HG03521 (cell line): ENCODE data around the gene ARAP1.

Experiments used
- ATAC-seq: cut with Tn5 transposase; IDR thresholded peaks from one replicate; pipeline ENCODE4 v1.9.1; 2021; ENCODE audit warnings: mild to moderate bottlenecking, moderate library complexity; ENCODE audit not compliant: unreplicated experiment

The ARAP1 gene

DNA sequence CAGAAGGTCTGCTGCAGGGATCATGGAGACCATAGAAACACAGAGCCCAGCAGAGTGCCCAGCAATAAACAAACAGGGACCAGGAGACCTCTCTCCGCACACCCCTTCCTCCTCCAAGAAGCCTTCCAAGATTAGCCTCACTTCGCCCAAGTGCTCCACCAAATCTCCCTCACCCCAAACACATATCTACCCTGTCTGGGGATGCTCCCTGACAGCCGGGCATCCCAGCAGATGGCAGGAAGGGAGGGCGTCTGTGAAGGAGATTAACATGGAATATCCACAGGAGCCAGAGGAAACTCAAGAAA lies 26.5 kb downstream of the ARAP1 start:
- no peak for ATAC-seq

DNA sequence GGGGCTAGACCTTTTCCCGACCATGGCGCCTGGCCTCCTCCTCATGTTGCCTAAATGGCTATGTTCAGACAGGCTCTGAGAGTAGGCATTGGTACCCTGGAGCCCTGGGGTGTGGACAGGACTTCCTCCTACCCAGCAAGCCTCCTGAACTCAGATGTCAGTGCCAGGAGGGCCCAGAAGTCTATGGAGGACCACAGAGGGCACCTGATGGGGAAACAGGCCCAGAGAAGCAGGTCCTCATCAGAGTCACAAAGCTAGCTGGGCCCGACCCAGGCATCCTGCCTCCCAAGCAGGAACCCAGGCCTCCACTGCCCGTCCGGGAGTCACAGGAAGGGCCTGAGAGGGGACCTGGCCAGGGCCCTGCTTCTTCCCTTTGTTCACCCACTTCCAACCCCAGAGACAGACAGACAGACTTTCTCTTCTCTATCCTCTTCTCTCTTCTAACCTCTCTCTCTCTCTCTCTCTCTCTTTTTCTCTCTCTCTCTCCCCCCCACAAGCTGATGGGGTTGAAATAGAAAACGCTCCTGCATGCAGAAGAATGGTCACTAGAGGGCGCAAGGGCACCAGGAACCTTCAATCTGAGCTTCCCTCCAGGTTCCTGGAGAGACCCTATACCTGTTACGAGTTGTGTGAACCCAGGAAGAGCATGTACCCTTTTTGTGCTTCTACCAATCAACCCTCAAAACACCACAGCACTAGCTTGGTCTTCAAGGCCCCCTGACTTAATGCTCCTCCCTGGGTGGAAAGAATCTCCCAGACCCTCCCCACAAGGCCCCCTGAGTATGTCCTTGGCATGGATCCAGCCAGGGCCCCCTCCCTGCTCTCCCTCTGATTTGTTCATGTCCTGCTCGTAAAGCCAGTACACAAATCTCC lies 27.1 kb downstream of the ARAP1 start:
- ATAC-seq: no peak

DNA sequence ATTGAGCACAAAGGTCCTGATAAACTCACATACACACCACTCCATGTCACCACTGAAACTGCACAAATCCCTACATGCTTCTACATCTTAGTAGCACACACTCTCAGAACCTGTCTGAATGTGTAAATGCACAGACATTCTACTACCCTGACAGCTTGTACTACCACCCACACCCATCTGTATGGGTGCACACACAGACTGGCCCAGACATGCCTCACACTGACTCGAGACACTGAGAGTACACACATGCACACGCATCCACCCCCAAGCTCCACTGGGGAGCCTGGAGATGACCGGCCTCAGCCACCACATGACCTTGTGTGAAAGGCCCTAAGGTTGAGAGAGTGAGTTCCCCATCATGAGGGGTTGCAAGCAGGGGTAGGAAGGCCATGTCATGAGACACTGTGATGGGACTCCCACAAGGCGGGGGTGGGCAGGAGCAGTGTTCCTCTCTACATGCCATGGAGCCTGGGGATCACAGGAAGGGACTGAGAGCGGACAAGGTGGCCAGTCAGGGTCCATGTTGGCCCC lies 28.1 kb downstream of the ARAP1 start:
- no peak for ATAC-seq

DNA sequence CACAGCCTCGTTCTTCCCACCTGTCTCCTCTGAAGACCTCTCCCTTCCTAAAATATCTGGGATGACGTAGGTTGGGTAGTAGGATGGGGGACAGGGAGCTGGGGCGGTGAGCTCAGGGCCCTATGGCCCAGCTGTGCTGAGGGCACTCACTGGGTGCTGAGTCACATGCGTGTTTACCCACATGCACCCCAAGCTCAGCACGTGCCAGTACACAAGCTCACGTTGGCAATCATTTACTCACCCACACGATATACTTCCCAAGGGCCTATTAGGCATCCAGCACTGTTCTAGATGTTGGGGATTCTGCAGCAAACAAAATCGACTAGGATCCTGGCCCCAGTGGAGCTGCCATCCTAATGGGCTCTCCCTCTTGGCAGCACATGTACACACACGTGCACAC lies 28.7 kb downstream of the ARAP1 start:
- no peak for ATAC-seq

DNA sequence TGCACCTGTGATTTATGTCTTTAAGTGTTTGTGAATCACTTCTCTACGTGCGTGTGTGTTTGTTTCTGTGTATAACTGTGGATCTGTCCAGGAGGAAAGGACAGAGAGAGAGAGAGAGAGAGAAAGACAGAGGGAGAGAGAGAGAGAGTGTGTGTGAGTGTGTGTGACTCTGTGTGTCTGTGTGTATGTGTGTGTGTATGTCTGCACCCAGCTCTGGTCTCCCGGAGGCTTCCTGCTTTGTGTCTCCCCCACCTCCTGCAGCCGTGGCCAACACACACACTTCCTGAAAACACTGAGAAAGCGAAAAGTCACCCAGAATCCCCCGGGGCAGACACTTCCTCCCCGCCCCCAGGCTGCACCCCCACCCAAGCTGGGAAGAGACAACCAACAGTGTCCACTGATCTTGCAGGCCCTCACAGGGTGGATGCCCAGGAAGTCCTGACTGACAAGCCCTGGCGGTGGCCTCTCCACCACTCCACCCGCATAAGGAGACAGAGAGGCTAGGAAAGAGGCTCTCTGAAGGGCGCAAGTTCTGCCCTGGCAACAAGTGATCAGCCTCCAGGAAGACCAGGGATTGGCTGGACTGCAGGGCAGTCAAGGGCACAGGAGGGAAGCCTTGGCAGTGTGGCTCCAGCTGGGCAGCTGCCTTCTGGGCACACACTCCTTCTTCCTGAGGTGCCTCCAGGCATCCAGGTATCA lies 30.0 kb downstream of the ARAP1 start:
- peak; percentile 70 for ATAC-seq

DNA sequence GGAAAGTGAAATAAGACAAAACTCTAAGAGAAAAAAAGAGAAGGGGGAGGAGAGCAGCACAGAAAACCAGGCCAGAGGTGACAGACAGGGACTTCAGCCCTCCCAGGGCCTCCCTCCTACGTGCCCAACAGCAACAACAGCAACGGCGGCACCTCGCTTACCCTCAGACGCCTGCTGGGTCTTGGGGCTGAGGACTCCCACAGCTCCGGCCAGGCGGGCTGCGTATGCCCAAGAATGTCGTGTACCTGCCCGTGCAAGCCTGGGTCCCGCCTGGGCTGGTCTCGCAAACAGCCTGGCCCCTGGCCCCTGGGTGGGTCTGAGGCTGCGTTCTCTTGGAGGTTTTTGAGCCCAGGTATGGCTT lies 30.5 kb downstream of the ARAP1 start:
- ATAC-seq: no peak

DNA sequence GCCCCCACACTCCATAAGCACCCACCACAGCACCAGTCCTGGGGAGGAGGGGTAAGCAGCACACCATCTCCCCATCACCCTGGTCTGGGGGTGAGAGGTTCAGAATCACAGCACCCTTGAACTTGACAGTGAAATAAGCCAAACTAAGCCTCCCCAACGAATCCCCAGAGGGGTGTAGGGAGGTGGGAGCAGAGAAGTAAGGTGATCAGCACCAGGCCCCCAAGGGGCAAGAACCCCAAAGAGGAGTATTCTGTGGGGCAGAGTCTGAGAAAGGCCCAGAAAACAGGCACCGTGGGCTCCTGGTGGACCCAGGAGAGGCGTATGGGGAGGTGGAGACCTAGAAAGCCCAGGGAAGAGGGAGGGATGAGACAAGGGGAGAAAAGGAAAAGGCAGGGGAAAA lies 30.9 kb downstream of the ARAP1 start:
- ATAC-seq: no peak

DNA sequence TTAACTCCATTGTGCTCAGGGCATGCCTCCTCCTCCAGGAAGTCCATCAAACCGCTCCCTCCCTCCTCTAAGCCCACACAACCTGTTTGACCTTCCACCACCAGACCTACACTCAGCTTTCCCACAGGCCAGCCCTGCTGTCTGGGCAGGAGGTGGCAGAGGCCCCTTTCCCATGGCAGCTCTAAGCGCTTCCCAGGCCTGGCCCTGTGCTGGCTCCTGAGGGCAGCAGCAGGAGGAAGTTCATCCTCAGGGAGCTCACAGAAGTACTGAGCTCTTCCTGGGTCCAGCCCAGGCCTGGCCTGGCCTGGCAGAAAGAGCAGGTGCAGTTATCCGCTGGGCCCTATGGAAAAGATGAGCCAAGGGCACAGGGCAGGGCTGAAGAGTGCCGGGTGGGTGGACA lies 31.4 kb downstream of the ARAP1 start:
- no peak for ATAC-seq

DNA sequence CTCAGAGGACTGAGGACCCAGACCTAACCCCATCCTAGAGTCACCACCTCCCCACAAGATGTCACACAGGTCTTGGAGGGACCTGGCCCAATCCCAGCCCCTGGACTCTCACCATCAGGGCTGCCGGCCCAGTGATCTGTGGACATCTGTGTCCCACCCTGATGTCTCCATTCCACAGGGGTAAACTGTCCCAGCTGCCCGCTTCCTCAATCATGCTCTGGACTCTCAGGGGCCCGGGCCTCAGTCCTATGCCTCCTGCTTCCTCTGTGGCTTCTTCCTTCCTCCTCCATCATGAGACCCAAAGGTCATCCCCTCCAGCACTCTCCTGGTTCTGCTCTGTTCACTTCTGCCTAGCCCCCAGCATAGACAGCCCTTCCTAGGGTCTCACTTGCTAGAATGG lies 32.2 kb downstream of the ARAP1 start:
- no peak for ATAC-seq

DNA sequence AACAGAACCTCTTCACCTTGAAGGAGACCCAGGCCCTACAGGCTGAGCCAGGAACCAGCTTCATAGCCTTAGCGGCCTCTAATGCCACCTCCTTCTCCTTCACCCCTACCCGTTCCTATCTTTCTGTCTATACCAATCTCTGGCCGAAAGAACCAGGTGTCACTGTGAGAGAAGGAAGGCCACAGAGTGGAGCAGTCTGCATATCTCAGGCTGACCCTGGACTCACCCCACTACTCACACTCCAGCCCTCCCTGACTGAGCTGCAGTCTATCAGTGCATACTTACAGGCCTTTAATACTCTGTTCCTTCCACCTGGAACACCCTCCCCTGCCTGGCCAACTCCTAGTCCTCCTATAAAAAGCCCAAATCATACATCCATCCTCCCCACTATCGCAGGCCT lies 32.7 kb downstream of the ARAP1 start:
- no peak for ATAC-seq

DNA sequence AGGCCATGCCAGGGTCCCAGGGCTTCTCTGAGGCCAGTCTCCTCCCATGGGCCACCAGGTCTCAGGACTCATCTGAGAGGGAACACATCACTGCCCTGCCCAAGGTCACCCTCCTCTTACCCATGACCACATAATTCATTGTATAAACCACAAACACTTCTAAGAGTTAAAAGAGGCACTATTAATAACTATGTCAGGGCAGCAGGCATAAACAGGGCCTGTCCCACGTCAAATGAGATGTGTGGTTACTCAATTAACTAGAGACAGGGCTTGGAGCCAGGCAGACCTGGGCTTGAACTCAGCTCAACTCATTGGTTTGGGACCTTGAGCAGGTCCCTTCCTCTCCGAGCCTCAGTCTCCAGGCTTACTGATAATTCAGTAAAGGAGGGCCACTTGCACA lies 33.1 kb downstream of the ARAP1 start:
- ATAC-seq: no peak

DNA sequence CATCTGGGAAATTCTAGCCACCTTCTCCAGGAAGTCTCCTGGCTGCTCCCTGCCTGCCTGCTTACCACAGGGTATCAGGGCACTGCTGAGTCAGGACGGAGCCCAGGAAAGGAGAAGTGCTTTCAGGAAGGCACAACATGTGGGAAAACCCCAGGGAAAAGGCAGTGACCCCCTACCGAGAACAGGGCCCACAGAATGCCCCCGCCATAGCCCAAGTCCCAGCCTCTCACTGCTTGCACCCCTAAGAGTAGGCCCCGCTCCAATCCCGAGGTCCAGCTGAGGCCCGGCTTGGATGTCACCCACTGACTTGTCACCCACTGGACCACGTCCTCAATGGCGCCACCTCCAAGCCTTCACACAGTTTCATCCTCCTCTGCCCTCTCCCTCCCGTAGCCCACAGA lies 34.1 kb downstream of the ARAP1 start:
- ATAC-seq: no peak

DNA sequence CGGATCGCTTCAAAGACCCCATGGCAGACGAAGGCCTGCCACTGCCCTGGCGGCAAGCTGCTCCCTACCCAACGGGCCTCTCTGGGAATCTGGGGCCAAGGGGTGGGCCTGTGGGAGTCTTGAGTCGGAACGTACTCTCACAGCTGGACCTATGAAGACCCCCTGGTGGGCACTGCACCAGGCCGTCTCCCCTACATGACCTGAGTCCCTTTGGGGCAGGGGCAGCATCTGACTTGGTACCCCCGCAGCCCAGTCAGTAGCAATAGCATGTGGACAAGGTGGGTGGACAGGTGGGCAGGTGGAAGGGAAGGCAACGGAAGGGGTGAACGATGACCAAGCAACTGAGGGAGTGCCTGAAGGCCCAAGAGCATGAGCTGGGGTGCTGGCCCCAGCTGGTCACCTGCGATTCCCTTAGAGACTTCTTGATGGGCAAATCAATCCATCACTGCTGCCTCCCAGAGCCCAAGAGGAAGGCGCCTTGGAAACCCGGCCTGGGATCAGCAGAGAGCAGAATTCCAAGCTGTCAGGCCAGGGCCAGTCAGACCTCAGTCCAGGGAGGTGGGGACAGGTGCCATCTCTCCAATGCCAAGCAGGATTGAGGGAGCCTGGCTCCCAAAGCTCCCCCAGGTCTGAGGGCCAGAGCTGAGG lies 35.3 kb downstream of the ARAP1 start:
- ATAC-seq: no peak

DNA sequence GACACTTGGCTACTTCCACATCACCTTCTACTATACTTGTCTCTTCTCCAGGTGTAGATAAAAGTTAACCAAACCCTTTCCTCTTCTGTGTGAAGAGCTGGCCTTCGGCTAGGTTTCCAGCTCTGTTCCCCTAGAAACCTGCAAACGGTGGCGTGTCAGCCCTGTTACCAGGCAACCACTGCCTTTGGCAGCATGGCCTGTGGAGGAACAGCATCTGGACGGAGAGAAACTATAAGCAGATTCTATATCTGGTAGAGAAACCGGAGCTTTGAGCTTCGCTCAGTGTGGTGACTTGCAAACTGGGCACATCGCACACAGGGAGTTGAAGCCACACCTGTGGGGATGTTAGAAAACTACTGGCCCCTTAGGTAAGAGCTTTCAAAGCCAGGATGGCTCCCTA lies 35.9 kb downstream of the ARAP1 start:
- no peak for ATAC-seq

DNA sequence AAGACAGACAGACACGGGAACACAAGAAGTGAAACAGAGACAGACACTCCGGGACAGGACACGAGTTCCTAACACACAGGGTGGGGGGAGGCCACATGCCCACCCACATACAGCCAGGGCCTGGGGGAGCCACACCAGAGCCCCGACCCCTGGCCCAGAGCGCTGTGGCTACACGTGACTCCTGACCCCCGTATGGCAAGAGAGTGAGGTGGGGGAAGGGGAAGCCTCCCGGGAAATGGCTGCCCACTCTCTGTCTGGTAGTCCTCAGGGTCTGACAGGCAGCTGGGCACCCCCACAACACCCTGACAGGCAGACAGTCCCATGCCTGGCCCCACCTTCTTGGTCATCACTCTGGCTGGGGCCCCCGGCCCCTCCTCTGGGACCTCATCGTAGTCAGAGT lies 39.4 kb downstream of the ARAP1 start:
- no peak for ATAC-seq

DNA sequence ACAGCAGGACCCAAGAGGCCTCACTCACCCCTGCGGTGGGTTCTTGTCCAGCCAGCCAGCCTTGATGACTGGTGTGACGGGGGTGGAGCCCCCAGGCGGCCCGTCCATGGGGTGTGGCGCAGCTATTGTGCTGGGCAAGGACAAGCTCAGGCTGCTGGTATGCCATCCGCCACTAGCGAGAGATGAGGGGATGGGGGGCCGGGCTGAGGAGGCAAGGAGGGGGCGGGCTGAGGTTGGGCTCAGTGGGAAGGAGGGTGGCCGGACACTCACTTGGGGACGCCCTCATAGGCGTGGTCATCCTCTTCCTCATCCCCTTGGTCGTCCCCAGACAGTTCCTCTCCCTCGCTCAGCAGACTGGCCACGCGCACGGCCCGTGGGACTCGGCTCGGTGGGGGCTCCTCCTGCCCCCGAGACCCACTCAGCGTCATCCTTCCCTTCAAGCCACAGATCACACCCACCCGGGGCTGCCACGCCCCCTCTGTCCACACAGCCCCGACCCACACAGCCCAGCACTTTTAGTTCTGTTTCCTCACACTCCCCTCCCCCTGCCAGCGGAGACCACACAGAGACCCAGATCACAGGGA lies 39.9 kb downstream of the ARAP1 start:
- ATAC-seq: no peak

DNA sequence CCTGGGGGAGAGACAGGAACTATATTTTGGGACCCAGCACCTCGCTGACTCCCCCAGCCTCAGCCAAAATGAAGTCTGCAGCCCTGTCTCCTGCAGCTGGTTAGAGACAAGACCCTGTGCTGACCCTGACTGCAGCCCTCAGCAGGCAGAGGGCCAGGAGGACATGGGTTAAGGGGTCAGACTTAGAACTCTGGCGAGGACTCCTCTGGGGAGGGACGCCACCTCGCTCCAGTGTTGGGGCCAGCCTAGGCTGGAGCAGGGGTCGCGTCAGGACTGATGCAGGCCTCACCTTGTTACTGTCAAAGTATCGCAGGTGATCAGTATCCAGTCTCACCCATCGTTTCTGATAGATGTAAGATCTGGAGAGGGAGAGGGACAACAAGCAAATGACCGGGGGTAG lies 41.1 kb downstream of the ARAP1 start:
- no peak for ATAC-seq

DNA sequence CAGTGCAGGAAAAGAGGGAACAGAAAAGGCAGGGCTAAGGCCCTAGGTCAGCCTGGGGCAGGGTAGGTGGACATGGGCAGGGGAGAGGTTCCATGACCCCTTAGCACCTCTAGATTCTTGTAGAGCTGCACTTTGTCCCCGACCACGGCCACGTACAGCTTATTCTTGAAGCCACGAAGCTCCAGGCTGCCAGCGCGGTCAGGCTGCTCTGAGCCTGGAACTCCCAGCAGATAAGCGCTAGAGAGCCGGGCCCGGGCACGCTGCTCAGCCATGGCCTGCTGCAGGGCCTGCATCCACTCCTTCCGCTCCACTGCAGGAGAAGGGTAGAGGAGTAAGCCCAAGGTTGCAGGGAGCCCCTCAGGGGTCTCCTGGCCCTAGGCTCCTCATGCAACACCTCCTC lies 41.9 kb downstream of the ARAP1 start:
- ATAC-seq: no peak

DNA sequence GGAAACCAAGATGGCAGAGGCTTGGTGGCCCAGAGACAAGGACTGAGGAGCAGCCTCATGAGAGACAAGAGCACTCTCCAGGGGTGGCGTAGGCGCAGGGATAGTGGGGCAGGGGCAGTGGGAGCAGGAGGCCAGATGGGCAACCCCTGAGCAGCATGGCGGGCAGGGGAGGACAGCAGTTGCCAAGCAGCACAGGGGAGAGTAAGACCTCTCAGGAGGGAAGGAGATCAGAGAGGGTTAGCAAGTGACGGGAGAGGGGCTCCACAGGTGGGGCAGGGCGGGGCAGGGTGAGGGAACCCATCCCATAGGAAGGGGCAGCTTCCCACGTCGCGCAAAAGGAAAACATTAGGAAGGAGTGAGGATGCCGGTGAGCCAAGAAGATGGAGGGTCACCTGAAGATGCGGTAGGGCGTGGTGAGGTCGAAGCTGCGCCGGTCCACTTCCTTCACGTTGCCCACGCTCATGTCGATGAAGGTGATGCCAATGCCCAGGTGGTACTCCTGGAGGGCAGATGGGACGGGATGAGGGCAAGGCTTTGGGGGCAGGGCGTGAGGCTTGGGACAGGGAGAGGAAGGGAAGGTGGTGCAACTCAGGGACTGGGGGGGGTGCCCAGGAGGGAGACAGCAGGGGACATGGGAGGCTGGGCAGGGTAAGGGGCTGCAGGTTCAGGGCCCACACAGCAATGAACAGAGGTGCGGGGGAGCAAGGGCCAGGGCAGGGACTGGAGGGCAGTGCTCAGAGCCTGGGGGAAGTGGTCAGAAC lies 42.5 kb downstream of the ARAP1 start:
- no peak for ATAC-seq

DNA sequence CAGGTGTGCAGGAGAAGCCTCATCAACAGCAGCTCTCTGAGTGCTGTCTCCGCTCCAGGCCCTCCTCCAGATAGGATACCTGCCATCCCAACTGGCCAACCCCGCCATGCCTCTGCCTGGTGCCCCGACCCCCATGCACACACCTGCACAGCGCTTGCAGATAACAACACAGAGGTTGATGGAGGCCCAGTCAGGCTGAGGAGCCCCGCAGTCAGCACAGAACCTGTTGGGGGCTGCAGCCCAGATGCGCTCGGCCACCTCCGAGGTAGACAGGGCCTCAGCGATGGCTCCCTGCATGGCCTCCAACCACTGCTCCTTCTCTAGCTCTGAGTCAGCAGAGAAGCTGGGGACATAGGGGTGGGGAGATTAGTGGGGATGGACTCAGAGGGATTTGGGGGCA lies 45.2 kb downstream of the ARAP1 start:
- ATAC-seq: no peak

DNA sequence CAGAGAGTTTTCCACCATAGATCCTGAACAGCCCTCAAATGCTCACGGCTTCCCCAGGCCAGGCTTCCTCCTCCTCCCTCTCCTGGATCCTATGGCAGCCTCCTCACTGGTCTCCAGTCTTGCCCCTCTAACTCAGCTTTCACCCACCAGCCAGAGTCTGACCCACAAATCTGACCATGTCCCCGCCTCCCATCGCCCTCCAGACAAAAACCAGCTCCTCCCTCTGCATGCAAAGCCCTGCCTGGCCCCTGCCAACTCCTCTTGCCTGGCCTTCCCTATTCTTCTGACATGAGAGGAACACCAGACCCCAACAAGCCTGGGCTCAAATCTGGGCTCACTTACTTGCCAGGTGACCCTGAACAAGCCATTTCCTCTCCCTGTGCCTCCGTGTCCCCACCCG lies 45.6 kb downstream of the ARAP1 start:
- ATAC-seq: no peak
